Vagina (tissue), 2 donors: ENCODE data around the gene CSMD2.

Experiments
- CTCF ChIP-seq, 3 experiments: fragments of 450-650 bp in 2 of 3; fragments of 200-600 bp in 1 of 3; sonication (generic) in 1 of 3; IDR thresholded peaks; one replicate each; pipeline ENCODE4 v1.5.1; 2017 to 2019; ENCODE audit warnings: antibody characterized with exemption in 3 of 3, mild to moderate bottlenecking in 2 of 3, moderate library complexity in 2 of 3
- POLR2AphosphoS5 ChIP-seq, 2 donors: sonication (generic); formaldehyde crosslinking; IDR thresholded peaks; one replicate each; pipeline ENCODE4 v1.9.0; 2017; ENCODE audit warnings: antibody characterized with exemption in 2 of 2, mild to moderate bottlenecking in 2 of 2, low read depth in 1 of 2; ENCODE audit not compliant: insufficient read depth in 1 of 2

- TF ChIP-seq CTCF (IDR thresholded peaks at IDR 0.05) = no peak
- TF ChIP-seq POLR2AphosphoS5 (IDR thresholded peaks at IDR 0.05; ENCODE audit: insufficient read depth in 1 of 2, low read depth in 1 of 2) = no peak
Observed at GRCh38 chr1:34178072-34178471, 13.0 kb upstream of the CSMD2 start.
